ENCODE data around the gene AQP12B.

GRCh38 chr2:240650254-240650965, 32.3 kb downstream of the AQP12B start:
- no peak for TF ChIP-seq POLR2A (IDR thresholded peaks at IDR 0.05)
- no peak for TF ChIP-seq CTCF (IDR thresholded peaks at IDR 0.05)

Data from heart left ventricle (tissue), 13 donors.